ENCODE measurements around the gene SET. TPM values are rescaled to one million over a fixed set of nuclear protein-coding genes. Genes with fewer than 3 reads are reported as not detected.

Gene SET
- total and polyA plus RNA-seq, 2 of the 13 experiments (the other 11 are each of a cell fraction or from before 2014, with no cell fraction given) = 94.2 to 611 TPM

DNA sequence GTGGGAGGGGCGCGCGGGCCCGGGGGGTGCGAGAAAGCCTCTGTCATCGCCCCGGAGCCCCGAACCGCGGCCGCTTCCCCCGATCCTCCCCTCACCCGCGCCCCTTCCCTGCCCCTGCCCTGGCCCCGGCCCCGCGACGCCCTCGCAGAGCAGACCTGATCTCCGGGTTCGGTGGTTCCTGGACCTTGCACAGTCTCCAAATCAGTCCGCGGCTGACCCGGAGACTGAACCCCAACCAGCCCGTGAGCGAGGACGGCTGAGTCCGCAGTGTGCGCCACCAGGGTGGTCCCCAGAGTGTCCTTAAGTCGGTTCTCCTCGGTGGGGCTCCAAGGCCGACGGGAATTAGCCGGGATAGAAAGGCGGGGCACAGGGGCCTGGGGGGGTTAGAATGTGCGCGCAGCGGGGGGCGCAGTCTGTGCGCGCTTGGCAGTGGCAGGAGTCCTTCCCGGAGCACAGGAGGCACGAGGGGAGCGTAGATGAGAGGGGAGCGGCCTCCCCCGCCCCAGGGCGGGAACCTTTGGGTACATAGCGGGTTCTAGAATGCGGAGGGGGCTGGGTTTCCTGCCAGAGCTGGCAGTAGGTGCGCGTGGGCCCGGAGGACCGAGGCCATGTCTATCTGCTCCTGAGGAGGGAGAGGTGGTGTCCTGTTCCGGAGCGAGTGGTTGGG lies 14.1 kb downstream of the SET start (continued):
- TF ChIP-seq, protein P1, sequence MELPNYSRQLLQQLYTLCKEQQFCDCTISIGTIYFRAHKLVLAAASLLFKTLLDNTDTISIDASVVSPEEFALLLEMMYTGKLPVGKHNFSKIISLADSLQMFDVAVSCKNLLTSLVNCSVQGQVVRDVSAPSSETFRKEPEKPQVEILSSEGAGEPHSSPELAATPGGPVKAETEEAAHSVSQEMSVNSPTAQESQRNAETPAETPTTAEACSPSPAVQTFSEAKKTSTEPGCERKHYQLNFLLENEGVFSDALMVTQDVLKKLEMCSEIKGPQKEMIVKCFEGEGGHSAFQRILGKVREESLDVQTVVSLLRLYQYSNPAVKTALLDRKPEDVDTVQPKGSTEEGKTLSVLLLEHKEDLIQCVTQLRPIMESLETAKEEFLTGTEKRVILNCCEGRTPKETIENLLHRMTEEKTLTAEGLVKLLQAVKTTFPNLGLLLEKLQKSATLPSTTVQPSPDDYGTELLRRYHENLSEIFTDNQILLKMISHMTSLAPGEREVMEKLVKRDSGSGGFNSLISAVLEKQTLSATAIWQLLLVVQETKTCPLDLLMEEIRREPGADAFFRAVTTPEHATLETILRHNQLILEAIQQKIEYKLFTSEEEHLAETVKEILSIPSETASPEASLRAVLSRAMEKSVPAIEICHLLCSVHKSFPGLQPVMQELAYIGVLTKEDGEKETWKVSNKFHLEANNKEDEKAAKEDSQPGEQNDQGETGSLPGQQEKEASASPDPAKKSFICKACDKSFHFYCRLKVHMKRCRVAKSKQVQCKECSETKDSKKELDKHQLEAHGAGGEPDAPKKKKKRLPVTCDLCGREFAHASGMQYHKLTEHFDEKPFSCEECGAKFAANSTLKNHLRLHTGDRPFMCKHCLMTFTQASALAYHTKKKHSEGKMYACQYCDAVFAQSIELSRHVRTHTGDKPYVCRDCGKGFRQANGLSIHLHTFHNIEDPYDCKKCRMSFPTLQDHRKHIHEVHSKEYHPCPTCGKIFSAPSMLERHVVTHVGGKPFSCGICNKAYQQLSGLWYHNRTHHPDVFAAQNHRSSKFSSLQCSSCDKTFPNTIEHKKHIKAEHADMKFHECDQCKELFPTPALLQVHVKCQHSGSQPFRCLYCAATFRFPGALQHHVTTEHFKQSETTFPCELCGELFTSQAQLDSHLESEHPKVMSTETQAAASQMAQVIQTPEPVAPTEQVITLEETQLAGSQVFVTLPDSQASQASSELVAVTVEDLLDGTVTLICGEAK (IDR thresholded peaks at IDR 0.05) = no peak
- TF ChIP-seq, protein P1 (CRISPR knock-in tag; IDR thresholded peaks at IDR 0.05) = no peak
- TF ChIP-seq ZNF574 (CRISPR knock-in tag; IDR thresholded peaks at IDR 0.05) = no peak
- no peak for TF ChIP-seq ZFP62 (CRISPR knock-in tag; IDR thresholded peaks at IDR 0.05)
- TF ChIP-seq, protein P2, sequence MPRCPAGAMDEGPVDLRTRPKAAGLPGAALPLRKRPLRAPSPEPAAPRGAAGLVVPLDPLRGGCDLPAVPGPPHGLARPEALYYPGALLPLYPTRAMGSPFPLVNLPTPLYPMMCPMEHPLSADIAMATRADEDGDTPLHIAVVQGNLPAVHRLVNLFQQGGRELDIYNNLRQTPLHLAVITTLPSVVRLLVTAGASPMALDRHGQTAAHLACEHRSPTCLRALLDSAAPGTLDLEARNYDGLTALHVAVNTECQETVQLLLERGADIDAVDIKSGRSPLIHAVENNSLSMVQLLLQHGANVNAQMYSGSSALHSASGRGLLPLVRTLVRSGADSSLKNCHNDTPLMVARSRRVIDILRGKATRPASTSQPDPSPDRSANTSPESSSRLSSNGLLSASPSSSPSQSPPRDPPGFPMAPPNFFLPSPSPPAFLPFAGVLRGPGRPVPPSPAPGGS (CRISPR knock-in tag; IDR thresholded peaks at IDR 0.05) = no peak
- TF ChIP-seq ARHGAP35 (CRISPR knock-in tag; IDR thresholded peaks at IDR 0.05; ENCODE audit: borderline replicate concordance) = no peak
- TF ChIP-seq ZMAT3 (CRISPR knock-in tag; conservative IDR thresholded peaks at IDR 0.05) = peak; percentile 4; the same call in 1 of the 2 replicates
- no peak for TF ChIP-seq TSC22D2 (CRISPR knock-in tag; IDR thresholded peaks at IDR 0.05; ENCODE audit: borderline replicate concordance)
- no peak for TF ChIP-seq ZNF160 (CRISPR knock-in tag; IDR thresholded peaks at IDR 0.05)
- TF ChIP-seq ZNF672 (CRISPR knock-in tag; IDR thresholded peaks at IDR 0.05) = no peak
- no peak for TF ChIP-seq ZNF17 (CRISPR knock-in tag; IDR thresholded peaks at IDR 0.05)
- no peak for TF ChIP-seq MAF1 (CRISPR knock-in tag; IDR thresholded peaks at IDR 0.05; ENCODE audit: borderline replicate concordance)
- TF ChIP-seq ZNF619 (CRISPR knock-in tag; IDR thresholded peaks at IDR 0.05) = no peak
- TF ChIP-seq CREB1 (IDR thresholded peaks at IDR 0.05) = no peak
- no peak for TF ChIP-seq CREB1 (CRISPR knock-in tag; IDR thresholded peaks at IDR 0.05)
- no peak for TF ChIP-seq ZNF232 (CRISPR knock-in tag; IDR thresholded peaks at IDR 0.05; ENCODE audit: borderline replicate concordance)
- TF ChIP-seq POGZ (CRISPR knock-in tag; IDR thresholded peaks at IDR 0.05) = no peak
- no peak for TF ChIP-seq ZNF101 (CRISPR knock-in tag; IDR thresholded peaks at IDR 0.05; ENCODE audit: borderline replicate concordance, low read depth)
